ENCODE results near the gene DCAF17. TPM values are rescaled to one million over a fixed set of nuclear protein-coding genes. Genes with fewer than 3 reads are reported as not detected.
A peak's percentile ranks its signal among the peaks of the same experiment; 100 is the strongest.
"Not testable (repeated sequence)": the region's sequence is repeated elsewhere in the genome, so short reads cannot be mapped to it uniquely, and the experiment has no call there.

Gene DCAF17
- total RNA-seq, 4 donors from 2014 or later: 14.6 to 50.8 (median 23.8) TPM

- no peaks in the 10 kb centered on the region for H3K27me3 ChIP-seq
- peaks cover 0 to 7% of the 10 kb centered on the region in 2 donors for H3K4me1 ChIP-seq
- DNase-seq: peak; percentile 66 to 79
- intact Hi-C loops (cut with DNase I; ENCODE audit: low total_unique reads): loop anchor here (10.0 kb wide), 1 partner anchor 89 kb away; the partner anchor contains the start of genes DCAF17 and METTL8
- no peaks in the 10 kb centered on the region for H3K9me3 ChIP-seq
- peak overlapping the region; percentile 94 for H3K27ac ChIP-seq
- TF ChIP-seq POLR2A (IDR thresholded peaks at IDR 0.05): peak in 1 of 2 donors; percentile 17
- TF ChIP-seq CTCF (IDR thresholded peaks at IDR 0.05): no peak
- no peaks in the 10 kb centered on the region for H3K36me3 ChIP-seq
- H3K4me3 ChIP-seq: peak overlapping the region; percentile 67 to 79
Measured at GRCh38 chr2:171523088-171524017, 89.3 kb downstream of the DCAF17 start.

- intact Hi-C loops (cut with DNase I; ENCODE audit: low total_unique reads): loop anchor here (10.0 kb wide), 1 partner anchor 89 kb away; the partner anchor contains the start of genes DCAF17 and METTL8
- Histone ChIP-seq H3K27me3 (no peaks in the 10 kb centered on the region), H3K9me3 (no peaks in the 10 kb centered on the region), H3K4me3 (peak overlapping the region; percentile 67 to 79), H3K4me1 (peaks cover 0 to 7% of the 10 kb centered on the region in 2 donors), H3K27ac (peak overlapping the region; percentile 94), H3K36me3 (no peaks in the 10 kb centered on the region)
- no peak for DNase-seq
- TF ChIP-seq POLR2A (IDR thresholded peaks at IDR 0.05) (no peak), CTCF (IDR thresholded peaks at IDR 0.05) (no peak)
Measured at GRCh38 chr2:171524018-171524401, 90.0 kb downstream of the DCAF17 start.

DNA sequence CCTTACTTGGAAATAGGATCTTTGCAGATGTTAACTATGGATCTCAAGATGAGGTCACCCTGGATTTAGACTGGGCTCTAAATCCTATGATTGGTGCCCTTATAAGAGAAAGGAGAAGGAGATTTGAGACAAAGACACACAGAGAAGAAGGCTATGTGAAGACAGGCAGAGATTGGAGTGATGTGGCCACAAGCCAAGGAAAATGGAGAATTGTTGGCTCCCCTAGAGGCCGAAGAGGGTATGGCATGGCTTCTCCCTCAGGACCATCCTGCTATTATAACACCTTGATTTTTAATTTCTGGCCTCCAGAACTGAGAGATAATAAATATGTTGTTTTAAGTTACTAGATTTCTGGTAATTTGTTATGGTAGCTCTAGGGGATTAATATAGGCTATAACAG lies 95.9 kb downstream of the DCAF17 start:
- Histone ChIP-seq H3K27ac (peak overlapping the region; percentile 35 to 69), H3K9me3 (no peaks in the 10 kb centered on the region), H3K27me3 (no peaks in the 10 kb centered on the region), H3K36me3 (no peaks in the 10 kb centered on the region), H3K4me1 (peaks cover 4 to 10% of the 10 kb centered on the region in 2 donors), H3K4me3 (no peak overlapping the region)
- TF ChIP-seq POLR2A (IDR thresholded peaks at IDR 0.05) (no peak), CTCF (IDR thresholded peaks at IDR 0.05) (no peak)
- no peak for DNase-seq
- intact Hi-C loops (cut with DNase I; ENCODE audit: low total_unique reads): loop anchor here (10.0 kb wide), 1 partner anchor 95 kb away; the partner anchor contains the start of genes DCAF17 and METTL8

DNA sequence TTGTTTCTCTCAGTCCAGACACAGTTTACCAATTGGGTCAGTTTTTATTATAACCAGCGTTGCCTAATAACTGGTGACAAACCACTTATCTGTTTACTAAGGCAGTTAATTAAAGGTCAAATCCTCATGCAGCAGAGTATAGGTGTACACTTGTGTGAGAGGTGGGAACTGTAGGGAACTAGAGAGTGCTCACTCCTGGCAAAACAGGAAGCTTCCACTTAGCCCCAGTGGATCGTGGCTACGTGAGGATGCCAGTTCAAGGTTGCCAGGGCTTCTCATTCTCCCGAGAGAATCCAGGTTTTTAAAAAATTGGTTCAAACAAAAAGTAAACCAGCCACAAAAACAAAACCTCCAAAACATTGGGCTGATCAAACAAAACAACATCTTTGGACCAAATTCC lies 96.4 kb downstream of the DCAF17 start:
- DNase-seq: no peak
- TF ChIP-seq POLR2A (IDR thresholded peaks at IDR 0.05) (no peak), CTCF (IDR thresholded peaks at IDR 0.05) (no peak)
- intact Hi-C loops (cut with DNase I; ENCODE audit: low total_unique reads): no loop called here
- peaks cover 4 to 6% of the 10 kb centered on the region in 2 donors for H3K4me1 ChIP-seq
- H3K9me3 ChIP-seq: no peaks in the 10 kb centered on the region
- H3K27me3 ChIP-seq: no peaks in the 10 kb centered on the region
- no peak overlapping the region for H3K4me3 ChIP-seq
- H3K27ac ChIP-seq: peak overlapping the region; percentile 35 to 69
- no peaks in the 10 kb centered on the region for H3K36me3 ChIP-seq

DNA sequence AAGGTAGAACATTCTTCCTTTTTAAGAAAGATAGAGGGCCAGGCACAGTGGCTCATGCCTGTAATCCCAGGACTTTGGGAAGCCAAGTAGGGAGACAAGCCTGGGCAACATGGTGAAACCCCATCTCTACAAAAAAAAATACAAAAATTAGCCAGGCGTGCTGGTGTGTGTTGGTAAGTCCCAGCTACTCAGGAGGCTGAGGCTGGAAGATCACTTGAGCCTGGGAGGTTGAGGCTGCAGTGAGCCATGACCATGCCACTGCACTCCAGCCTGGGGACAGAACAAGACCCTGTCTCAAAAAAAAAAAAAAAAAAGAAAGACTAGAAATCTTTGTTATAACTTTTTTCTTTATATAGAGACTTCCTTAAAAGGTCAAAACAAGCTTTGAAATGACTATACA lies 96.8 kb downstream of the DCAF17 start:
- intact Hi-C loops (cut with DNase I; ENCODE audit: low total_unique reads); H3K36me3 ChIP-seq; H3K9me3 ChIP-seq; DNase-seq; H3K27me3 ChIP-seq; H3K4me1 ChIP-seq; H3K4me3 ChIP-seq: not testable (repeated sequence)
- peak overlapping the region; percentile 35 to 69 for H3K27ac ChIP-seq

All from uterus (tissue), 4 donors.